ENCODE data around the gene WSCD2.

DNA sequence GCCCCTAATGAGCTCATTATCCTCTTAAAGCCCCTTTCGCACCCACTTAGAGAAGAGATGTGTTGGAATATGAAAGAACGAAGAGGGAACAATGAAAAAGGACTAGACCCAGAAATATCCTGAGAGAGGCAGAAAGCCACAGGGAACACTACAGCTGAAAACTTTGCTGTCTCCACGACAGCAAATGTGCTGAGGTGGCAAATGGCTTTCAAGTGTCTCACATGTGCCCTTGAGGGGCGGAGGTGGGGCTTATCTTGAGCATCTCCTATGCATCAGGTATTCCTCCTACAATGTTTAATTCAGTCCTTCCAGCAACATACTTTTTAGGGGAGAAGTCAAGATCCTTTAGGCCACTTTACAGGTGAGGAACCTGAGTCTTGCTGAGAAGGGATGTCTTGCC, 62.9 kb downstream of the WSCD2 start:
- TF ChIP-seq, protein P1, sequence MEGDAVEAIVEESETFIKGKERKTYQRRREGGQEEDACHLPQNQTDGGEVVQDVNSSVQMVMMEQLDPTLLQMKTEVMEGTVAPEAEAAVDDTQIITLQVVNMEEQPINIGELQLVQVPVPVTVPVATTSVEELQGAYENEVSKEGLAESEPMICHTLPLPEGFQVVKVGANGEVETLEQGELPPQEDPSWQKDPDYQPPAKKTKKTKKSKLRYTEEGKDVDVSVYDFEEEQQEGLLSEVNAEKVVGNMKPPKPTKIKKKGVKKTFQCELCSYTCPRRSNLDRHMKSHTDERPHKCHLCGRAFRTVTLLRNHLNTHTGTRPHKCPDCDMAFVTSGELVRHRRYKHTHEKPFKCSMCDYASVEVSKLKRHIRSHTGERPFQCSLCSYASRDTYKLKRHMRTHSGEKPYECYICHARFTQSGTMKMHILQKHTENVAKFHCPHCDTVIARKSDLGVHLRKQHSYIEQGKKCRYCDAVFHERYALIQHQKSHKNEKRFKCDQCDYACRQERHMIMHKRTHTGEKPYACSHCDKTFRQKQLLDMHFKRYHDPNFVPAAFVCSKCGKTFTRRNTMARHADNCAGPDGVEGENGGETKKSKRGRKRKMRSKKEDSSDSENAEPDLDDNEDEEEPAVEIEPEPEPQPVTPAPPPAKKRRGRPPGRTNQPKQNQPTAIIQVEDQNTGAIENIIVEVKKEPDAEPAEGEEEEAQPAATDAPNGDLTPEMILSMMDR (IDR thresholded peaks at IDR 0.05): no peak
- TF ChIP-seq POLR2A (IDR thresholded peaks at IDR 0.05): no peak
